Measurements from ENCODE around the gene CDC42BPA.

Gene CDC42BPA

GRCh38 chr1:226976276-226976977 is 341.9 kb downstream of the CDC42BPA start:
- DNase-seq, result no peak

- DNase-seq, result no peak
These were observed 342.7 kb downstream of the CDC42BPA start for GRCh38 chr1:226975259-226976250.

GRCh38 chr1:226974544-226975258 is 343.6 kb downstream of the CDC42BPA start:
- DNase-seq, result no peak

GRCh38 chr1:226973898-226974543 is 344.3 kb downstream of the CDC42BPA start:
- DNase-seq, result no peak

GRCh38 chr1:226973371-226973897 is 344.9 kb downstream of the CDC42BPA start:
- DNase-seq, result no peak

- DNase-seq, result no peak
These were observed 345.4 kb downstream of the CDC42BPA start for GRCh38 chr1:226972931-226973330.

GRCh38 chr1:226971765-226972164 is 346.5 kb downstream of the CDC42BPA start:
- DNase-seq, result no peak

GRCh38 chr1:226967665-226968064 is 350.6 kb downstream of the CDC42BPA start:
- DNase-seq, result no peak

- DNase-seq, result no peak
These were observed 351.6 kb downstream of the CDC42BPA start for GRCh38 chr1:226966683-226967082.

- DNase-seq, result no peak
These were observed 352.5 kb downstream of the CDC42BPA start for GRCh38 chr1:226965581-226966440.

GRCh38 chr1:226964611-226965486 is 353.4 kb downstream of the CDC42BPA start:
- no peak for DNase-seq

GRCh38 chr1:226964068-226964425 is 354.2 kb downstream of the CDC42BPA start:
- DNase-seq, result no peak

- DNase-seq, result no peak
These were observed 355.6 kb downstream of the CDC42BPA start for GRCh38 chr1:226962421-226963391.

- no peak for DNase-seq
These were observed 357.1 kb downstream of the CDC42BPA start for GRCh38 chr1:226960944-226961765.

GRCh38 chr1:226960256-226960655 is 358.0 kb downstream of the CDC42BPA start:
- DNase-seq, result no peak

- DNase-seq, result no peak
These were observed 360.0 kb downstream of the CDC42BPA start for GRCh38 chr1:226958300-226958699.

GRCh38 chr1:226957714-226958113 is 360.6 kb downstream of the CDC42BPA start:
- no peak for DNase-seq
